T follicular helper cell (primary cell): ENCODE results near the gene ITPR2.
"Not testable (repeated sequence)": the region's sequence is repeated elsewhere in the genome, so short reads cannot be mapped to it uniquely, and the experiment has no call there.

Experiments used
- DNase-seq: peaks from one replicate; pipeline ENCODE4 v3.0.0-alpha.2; 2020; ENCODE audit warnings: low read depth

Gene ITPR2

GRCh38 chr12:26338586-26339572, 494.1 kb downstream of the ITPR2 start:
- DNase-seq = no peak

GRCh38 chr12:26335651-26336050, 497.3 kb downstream of the ITPR2 start:
- no peak for DNase-seq

GRCh38 chr12:26334621-26335124, 498.3 kb downstream of the ITPR2 start:
- DNase-seq = no peak

- DNase-seq = no peak
These were observed 501.0 kb downstream of the ITPR2 start for GRCh38 chr12:26331960-26332359.

GRCh38 chr12:26331136-26331535, 501.9 kb downstream of the ITPR2 start:
- DNase-seq = no peak

- DNase-seq = no peak
These were observed 504.9 kb downstream of the ITPR2 start for GRCh38 chr12:26327975-26328644.

- DNase-seq = no peak
These were observed 509.3 kb downstream of the ITPR2 start for GRCh38 chr12:26323673-26324072.

- no peak for DNase-seq
These were observed 513.5 kb downstream of the ITPR2 start for GRCh38 chr12:26319511-26319910.

- no peak for DNase-seq
These were observed 514.3 kb downstream of the ITPR2 start for GRCh38 chr12:26318661-26319068.

GRCh38 chr12:26317942-26318575, 514.9 kb downstream of the ITPR2 start:
- DNase-seq = no peak

- not testable (repeated sequence) for DNase-seq
These were observed 518.9 kb downstream of the ITPR2 start for GRCh38 chr12:26314103-26314502.

- DNase-seq = not testable (repeated sequence)
These were observed 522.5 kb downstream of the ITPR2 start for GRCh38 chr12:26310489-26310888.

GRCh38 chr12:26309634-26310033, 523.4 kb downstream of the ITPR2 start:
- no peak for DNase-seq

- DNase-seq = no peak
These were observed 528.7 kb downstream of the ITPR2 start for GRCh38 chr12:26304273-26304672.

- no peak for DNase-seq
These were observed 529.6 kb downstream of the ITPR2 start for GRCh38 chr12:26303418-26303817.

- DNase-seq = no peak
These were observed 530.2 kb downstream of the ITPR2 start for GRCh38 chr12:26302776-26303175.

- DNase-seq = no peak
These were observed 533.2 kb downstream of the ITPR2 start for GRCh38 chr12:26299751-26300150.

GRCh38 chr12:26298785-26299621, 534.0 kb downstream of the ITPR2 start:
- no peak for DNase-seq

- DNase-seq = no peak
These were observed 535.5 kb downstream of the ITPR2 start for GRCh38 chr12:26297396-26298070.

- DNase-seq = no peak
These were observed 538.0 kb downstream of the ITPR2 start for GRCh38 chr12:26295001-26295400.

GRCh38 chr12:26293612-26294011, 539.4 kb downstream of the ITPR2 start:
- DNase-seq = no peak
